Neural cell (in vitro differentiated cells): ENCODE data around the gene LRCH1. TPM values are rescaled to one million over a fixed set of nuclear protein-coding genes. Genes with fewer than 3 reads are reported as not detected.

Experiments used
- H2AFZ ChIP-seq: fragments of 200-600, 300-800 bp; sonication (generic), shearing (Covaris generic); 2 replicates; pipeline ENCODE4 v1.6.0; 2014; ENCODE audit warnings: low read depth, mild to moderate bottlenecking, antibody characterized with exemption, low read length, moderate library complexity
- H3F3A ChIP-seq: fragments of 200-600 bp; shearing (Covaris generic); 2 replicates; pipeline ENCODE4 v1.6.1; 2016; ENCODE audit warnings: mild to moderate bottlenecking, moderate library complexity, mixed read lengths, antibody characterized with exemption, low read length; ENCODE audit not compliant: insufficient read depth, poor library complexity, severe bottlenecking
- H3K27ac ChIP-seq: fragments of 200-600, 300-800 bp; sonication (generic), shearing (Covaris generic); 2 replicates; pipeline ENCODE4 v1.5.1; 2014; ENCODE audit warnings: mild to moderate bottlenecking, low read length, moderate library complexity
- H3K27me3 ChIP-seq: fragments of 300-800, 200-600 bp; sonication (generic), shearing (Covaris generic); 2 replicates; pipeline ENCODE4 v1.6.0; 2014; ENCODE audit warnings: mild to moderate bottlenecking, low read depth, low read length, moderate library complexity; ENCODE audit not compliant: insufficient read depth
- H3K36me3 ChIP-seq: fragments of 300-800, 200-600 bp; sonication (generic), shearing (Covaris generic); 2 replicates; pipeline ENCODE4 v1.5.1; 2014; ENCODE audit warnings: mild to moderate bottlenecking, antibody characterized with exemption, low read length, moderate library complexity; ENCODE audit not compliant: insufficient read depth
- H3K4me2 ChIP-seq: fragments of 300-800, 200-600 bp; sonication (generic), shearing (Covaris generic); 2 replicates; pipeline ENCODE4 v1.6.0; 2014; ENCODE audit warnings: mild to moderate bottlenecking, low read length
- H3K4me3 ChIP-seq: fragments of 300-800, 200-600 bp; sonication (generic), shearing (Covaris generic); 2 replicates; pipeline ENCODE4 v1.5.1; 2014; ENCODE audit warnings: mild to moderate bottlenecking, low read length, moderate library complexity
- H3K79me2 ChIP-seq: fragments of 200-600 bp; shearing (Covaris generic); replicated peaks from 2 replicates; pipeline ENCODE4 v1.6.0; 2014; ENCODE audit warnings: mild to moderate bottlenecking, low read length, moderate library complexity; ENCODE audit not compliant: insufficient read depth
- H3K9ac ChIP-seq: fragments of 300-800, 200-600 bp; sonication (generic), shearing (Covaris generic); 2 replicates; pipeline ENCODE4 v1.6.1; 2016; ENCODE audit warnings: mild to moderate bottlenecking, low read length, mixed read lengths
- H3K9me2 ChIP-seq: fragments of 200-600 bp; shearing (Covaris generic); 2 replicates; pipeline ENCODE4 v1.6.1; 2016; ENCODE audit warnings: mild to moderate bottlenecking, low read length, mixed read lengths; ENCODE audit not compliant: insufficient read depth
- H3K9me3 ChIP-seq: fragments of 200-600, 300-800 bp; sonication (generic), shearing (Covaris generic); 2 replicates; pipeline ENCODE4 v1.6.1; 2016; ENCODE audit warnings: mild to moderate bottlenecking, mixed run types, low read length, moderate library complexity, mixed read lengths
- H4K20me1 ChIP-seq: fragments of 200-600 bp; shearing (Covaris generic); 2 replicates; pipeline ENCODE4 v1.6.1; 2016; ENCODE audit warnings: mild to moderate bottlenecking, mixed run types; ENCODE audit not compliant: insufficient read depth
- CTCF ChIP-seq: fragments of 450-650 bp; IDR thresholded peaks from 2 replicates; pipeline ENCODE4 v1.5.1; 2014; ENCODE audit warnings: antibody characterized with exemption, mild to moderate bottlenecking, moderate library complexity; ENCODE audit not compliant: poor library complexity, severe bottlenecking
- EP300 ChIP-seq: fragments of 450-650 bp; conservative IDR thresholded peaks from 2 replicates; pipeline ENCODE4 v1.6.1; 2014; ENCODE audit warnings: antibody characterized with exemption, mild to moderate bottlenecking, moderate library complexity; ENCODE audit not compliant: poor library complexity, severe bottlenecking
- EZH2 ChIP-seq: fragments of 200-600, 300-800 bp; shearing (Covaris generic), sonication (generic); IDR thresholded peaks from 2 replicates; pipeline ENCODE4 v1.6.1; 2014; ENCODE audit warnings: antibody characterized with exemption, low read length, borderline replicate concordance, mild to moderate bottlenecking; ENCODE audit not compliant: insufficient read depth, poor library complexity, severe bottlenecking
- MXI1 ChIP-seq: fragments of 450-650 bp; conservative IDR thresholded peaks from 2 replicates; pipeline ENCODE4 v1.6.1; 2014; ENCODE audit warnings: antibody characterized with exemption, mild to moderate bottlenecking; ENCODE audit not compliant: poor library complexity, severe bottlenecking
- POLR2AphosphoS5 ChIP-seq: IDR thresholded peaks from 2 replicates; pipeline ENCODE4 v1.6.1; 2012
- RAD21 ChIP-seq: fragments of 450-650 bp; conservative IDR thresholded peaks from 2 replicates; pipeline ENCODE4 v1.6.1; 2014; ENCODE audit warnings: antibody characterized with exemption, mild to moderate bottlenecking, moderate library complexity
- REST ChIP-seq: IDR thresholded peaks from 2 replicates; pipeline ENCODE4 v1.6.1; 2012; ENCODE audit warnings: borderline replicate concordance
- SMC3 ChIP-seq: fragments of 450-650 bp; conservative IDR thresholded peaks from 2 replicates; pipeline ENCODE4 v1.6.1; 2014; ENCODE audit warnings: antibody characterized with exemption, mild to moderate bottlenecking, moderate library complexity; ENCODE audit not compliant: poor library complexity
- TAF1 ChIP-seq: IDR thresholded peaks from 2 replicates; pipeline ENCODE4 v1.6.1; 2012; ENCODE audit warnings: low read depth
- polyA plus RNA-seq: library from polyadenylated mRNA; depleted of rRNA; stranded (reverse); fragments of >200 nt; gene quantifications from 2 replicates; pipeline ENCODE4 v1.2.3, GENCODE V29; 2014

Gene LRCH1
- polyA plus RNA-seq, 1 donor from 2014 or later: 15.4 TPM

GRCh38 chr13:46621792-46622629 is 69.0 kb downstream of the LRCH1 start:
- TF ChIP-seq REST (no peak), EP300 (no peak), EZH2 (no peak), CTCF (no peak), TAF1 (no peak), MXI1 (no peak), POLR2AphosphoS5 (no peak), SMC3 (no peak), RAD21 (no peak)
- H3K27ac ChIP-seq: no peak overlapping the region
- H2AFZ ChIP-seq: no peak overlapping the region
- no peaks in the 10 kb centered on the region for H3K36me3 ChIP-seq
- no peak overlapping the region for H3K9ac ChIP-seq
- H3K4me2 ChIP-seq: no peak overlapping the region
- H3K27me3 ChIP-seq: no peaks in the 10 kb centered on the region
- H3F3A ChIP-seq: peaks cover 3% of the 10 kb centered on the region
- H3K79me2 ChIP-seq: no peaks in the 10 kb centered on the region
- H3K4me3 ChIP-seq: no peak overlapping the region
- H3K9me3 ChIP-seq: no peaks in the 10 kb centered on the region
- no peaks in the 10 kb centered on the region for H3K9me2 ChIP-seq
- H4K20me1 ChIP-seq: no peaks in the 10 kb centered on the region

GRCh38 chr13:46622630-46623256 is 69.8 kb downstream of the LRCH1 start:
- Histone ChIP-seq H3K4me3 (no peak overlapping the region), H3K27ac (no peak overlapping the region), H3K79me2 (no peaks in the 10 kb centered on the region), H3K36me3 (no peaks in the 10 kb centered on the region), H3K9me2 (no peaks in the 10 kb centered on the region), H3K9me3 (no peaks in the 10 kb centered on the region), H2AFZ (no peak overlapping the region), H3K27me3 (no peaks in the 10 kb centered on the region), H4K20me1 (no peaks in the 10 kb centered on the region), H3K9ac (no peak overlapping the region), H3F3A (peaks cover 3% of the 10 kb centered on the region), H3K4me2 (no peak overlapping the region)
- TF ChIP-seq TAF1 (no peak), CTCF (no peak), EZH2 (no peak), SMC3 (no peak), MXI1 (no peak), RAD21 (no peak), EP300 (no peak), POLR2AphosphoS5 (no peak), REST (no peak)
